GM19324 (cell line): Measurements from ENCODE around the gene OPCML.

ENCODE experiments used
- ATAC-seq: cut with Tn5 transposase; IDR thresholded peaks from one replicate; pipeline ENCODE4 v1.9.1; 2021; ENCODE audit warnings: mild to moderate bottlenecking, moderate library complexity; ENCODE audit not compliant: unreplicated experiment, low FRiP score

OPCML gene

DNA sequence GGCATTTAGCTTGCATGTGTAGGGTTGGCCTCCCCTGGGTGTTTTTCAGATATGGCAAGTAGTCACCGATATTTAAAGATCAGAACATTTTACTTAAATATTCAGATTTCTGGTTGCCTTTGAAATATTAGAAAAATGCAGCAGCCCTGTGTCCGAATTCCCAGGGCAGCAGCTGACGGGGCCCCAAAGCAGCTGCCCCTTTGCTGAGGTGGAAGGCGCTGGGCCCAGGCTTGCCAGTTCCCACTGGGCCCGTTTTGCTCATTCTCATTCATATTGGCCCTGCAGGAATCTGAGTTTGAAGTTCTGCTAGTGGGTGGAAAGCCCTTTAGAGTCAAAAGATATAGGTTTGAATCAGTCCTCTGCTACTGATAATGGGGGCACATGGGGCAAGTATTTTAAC lies 692.1 kb downstream of the OPCML start:
- no peak for ATAC-seq

DNA sequence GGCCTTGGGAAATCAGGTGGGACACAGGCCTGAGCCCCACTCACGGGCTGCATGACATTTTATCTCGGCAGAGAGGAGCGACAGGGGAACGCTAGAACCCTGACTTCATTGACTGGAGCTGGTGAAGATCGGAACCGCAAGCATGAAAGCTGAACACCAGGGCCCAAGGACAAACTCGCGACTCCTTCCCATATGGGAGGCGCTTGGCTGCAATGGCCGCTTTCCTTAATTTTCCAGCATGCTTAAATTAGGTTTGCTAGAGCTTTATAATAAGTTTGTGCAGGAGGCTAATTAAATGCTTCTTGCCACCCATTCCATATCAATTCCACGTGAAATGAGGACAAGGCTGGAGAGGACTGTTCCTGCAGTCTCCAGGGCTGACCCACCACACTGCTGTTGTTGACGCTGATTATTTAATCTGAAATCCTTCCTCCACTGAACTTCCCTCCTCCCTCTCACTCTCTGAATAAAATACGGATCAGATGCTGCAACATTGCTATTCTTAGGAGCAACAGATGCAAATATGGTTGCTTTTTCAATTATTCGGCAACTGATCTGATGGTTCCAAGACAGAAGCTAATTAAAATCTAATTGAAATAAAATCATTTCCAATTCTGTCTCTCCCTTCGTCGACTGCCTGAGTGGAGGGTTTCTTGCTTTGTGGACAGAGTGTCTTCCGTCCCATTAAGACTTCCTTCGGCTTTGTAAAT lies 692.9 kb downstream of the OPCML start:
- ATAC-seq = no peak

DNA sequence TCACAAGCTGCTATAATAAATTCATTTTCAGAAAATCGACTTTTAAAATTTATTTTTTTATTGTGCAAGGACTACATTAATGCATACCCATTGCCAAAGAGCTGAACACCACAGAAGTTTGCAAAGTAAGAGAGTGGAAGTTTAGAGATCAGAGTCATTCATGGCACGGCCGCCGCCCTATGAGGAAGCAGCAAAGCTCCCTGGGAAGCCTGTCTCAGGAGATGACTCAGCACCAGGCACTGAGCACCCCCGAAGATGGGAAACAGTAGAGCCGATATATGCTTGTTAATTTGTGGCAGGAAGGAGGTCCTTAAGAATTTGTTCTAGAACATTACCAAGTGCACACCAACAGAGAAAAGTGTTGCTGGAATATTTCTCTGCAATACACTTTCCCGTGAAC lies 693.7 kb downstream of the OPCML start:
- no peak for ATAC-seq

GRCh38 chr11:132831272-132831671 lies 701.0 kb downstream of the OPCML start:
- ATAC-seq = no peak

DNA sequence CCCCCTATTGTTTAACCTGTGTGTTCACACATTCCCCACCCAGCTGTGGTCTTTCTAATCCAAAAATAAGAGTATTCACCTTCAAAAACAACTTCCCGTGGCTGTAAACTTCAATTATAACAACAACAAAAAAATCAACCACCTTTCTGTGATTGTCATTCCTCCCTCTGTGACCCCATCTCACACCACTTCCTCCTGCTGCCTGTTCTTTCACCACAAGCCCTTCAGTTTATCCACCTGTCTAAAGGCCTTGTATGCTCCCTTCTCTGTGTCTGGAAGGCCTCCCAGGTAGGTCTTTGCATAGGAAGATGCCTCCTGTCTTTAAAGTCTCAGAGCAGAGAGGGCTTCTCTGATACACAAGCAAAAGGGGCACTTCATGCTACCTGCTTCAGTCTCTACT lies 707.7 kb downstream of the OPCML start:
- no peak for ATAC-seq

DNA sequence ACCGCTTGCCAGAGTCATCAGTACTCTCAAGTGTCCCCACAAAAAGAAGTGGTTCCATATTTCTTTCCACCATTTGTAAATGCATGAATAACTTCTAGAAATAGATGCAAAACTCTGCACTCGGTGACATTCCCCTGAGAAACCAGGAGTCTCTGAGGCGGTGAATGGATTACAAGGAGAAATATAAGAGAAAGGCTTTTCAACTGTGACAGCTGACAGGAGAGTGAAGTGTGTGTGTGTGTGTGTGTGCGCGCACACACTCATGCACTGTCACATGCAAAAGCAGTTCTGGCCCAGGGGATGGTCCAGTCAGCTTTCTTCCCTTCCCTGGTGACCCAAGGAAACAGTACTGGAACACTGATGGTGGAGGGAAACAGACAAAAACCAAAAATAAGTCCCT lies 710.0 kb downstream of the OPCML start:
- ATAC-seq = no peak

DNA sequence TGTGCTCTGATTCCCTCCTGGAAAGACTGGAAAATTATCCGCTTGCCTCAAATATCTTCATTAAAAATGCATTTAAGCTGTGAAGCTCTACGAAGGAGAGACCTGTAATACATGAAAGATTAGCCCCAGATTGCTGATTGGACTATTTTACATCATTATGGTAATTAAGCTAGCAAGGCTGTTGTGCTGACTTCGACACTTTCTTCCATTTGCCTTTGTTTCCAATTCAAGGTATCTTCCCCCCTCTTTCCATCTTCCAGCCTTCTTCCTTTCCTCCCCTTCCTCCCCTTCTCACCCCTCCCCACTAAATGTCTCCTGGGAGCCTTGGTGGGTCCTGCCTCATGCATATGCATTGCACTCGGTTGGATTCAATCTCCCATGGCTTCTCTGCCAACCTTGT lies 710.8 kb downstream of the OPCML start:
- no peak for ATAC-seq

- ATAC-seq = no peak
Measured at GRCh38 chr11:132821014-132821413, 711.3 kb downstream of the OPCML start.

- ATAC-seq = no peak
Measured at GRCh38 chr11:132818951-132819350, 713.4 kb downstream of the OPCML start.

GRCh38 chr11:132817387-132817786 lies 714.9 kb downstream of the OPCML start:
- no peak for ATAC-seq

GRCh38 chr11:132814410-132814809 lies 717.9 kb downstream of the OPCML start:
- ATAC-seq = no peak

DNA sequence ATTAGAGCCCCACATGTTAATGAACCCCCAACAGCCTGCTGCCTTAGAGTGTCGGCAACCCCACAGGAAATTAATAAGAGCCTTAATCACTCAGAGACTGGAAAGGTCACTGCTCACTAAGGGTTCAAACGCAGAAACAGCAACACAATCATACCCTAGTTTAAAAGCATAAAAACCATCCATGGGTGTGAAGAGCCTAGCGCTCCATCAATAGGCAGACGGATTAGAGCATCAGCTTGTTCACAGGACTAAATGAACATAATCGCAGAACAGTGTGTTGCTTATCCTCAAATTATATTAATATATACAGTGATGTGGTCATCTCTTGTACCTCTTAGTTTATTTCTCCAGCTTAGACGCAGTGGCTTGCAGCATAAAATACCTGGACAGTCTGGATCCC lies 720.7 kb downstream of the OPCML start:
- ATAC-seq = no peak

GRCh38 chr11:132809070-132809469 lies 723.2 kb downstream of the OPCML start:
- ATAC-seq = no peak

- no peak for ATAC-seq
Measured at GRCh38 chr11:132804258-132804657, 728.0 kb downstream of the OPCML start.

- no peak for ATAC-seq
Measured at GRCh38 chr11:132803436-132803835, 728.9 kb downstream of the OPCML start.

DNA sequence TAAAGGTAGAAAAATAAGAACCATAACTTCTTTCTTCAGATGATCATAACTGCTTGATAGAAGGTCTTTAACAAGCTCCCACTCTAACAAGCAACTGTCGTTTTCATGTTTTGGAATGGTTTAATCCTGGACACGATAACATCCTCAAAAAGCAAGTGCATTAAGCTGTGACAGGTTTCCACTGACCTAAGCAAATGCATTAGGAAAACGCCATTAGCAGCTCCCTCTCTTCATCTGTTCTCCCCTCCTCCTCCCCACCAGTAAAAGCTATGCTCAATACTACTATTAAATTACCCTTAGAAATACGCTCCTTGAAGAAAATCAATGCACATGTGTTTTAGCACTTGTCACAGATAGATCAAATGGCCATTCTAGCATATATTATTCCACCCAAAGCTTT lies 729.4 kb downstream of the OPCML start:
- ATAC-seq = no peak

DNA sequence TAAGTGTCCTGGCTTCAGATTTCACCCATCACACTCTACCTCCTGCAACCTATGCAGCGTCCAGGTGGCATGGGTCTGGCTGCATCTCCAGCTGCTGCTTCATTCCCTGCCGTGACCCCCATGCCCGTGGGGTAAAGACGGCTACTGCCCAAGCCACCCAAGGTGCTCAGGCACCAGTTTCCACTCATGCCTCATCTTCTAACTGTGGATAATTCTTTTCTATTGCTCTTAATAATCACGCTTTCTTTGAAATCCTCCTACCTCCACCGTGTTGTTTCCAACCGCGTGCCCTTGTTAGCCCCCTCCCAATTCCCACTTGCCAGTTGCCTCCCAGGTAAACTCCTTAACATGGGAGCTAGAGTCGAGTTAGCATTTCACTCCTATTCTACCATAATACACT lies 738.5 kb downstream of the OPCML start:
- no peak for ATAC-seq

DNA sequence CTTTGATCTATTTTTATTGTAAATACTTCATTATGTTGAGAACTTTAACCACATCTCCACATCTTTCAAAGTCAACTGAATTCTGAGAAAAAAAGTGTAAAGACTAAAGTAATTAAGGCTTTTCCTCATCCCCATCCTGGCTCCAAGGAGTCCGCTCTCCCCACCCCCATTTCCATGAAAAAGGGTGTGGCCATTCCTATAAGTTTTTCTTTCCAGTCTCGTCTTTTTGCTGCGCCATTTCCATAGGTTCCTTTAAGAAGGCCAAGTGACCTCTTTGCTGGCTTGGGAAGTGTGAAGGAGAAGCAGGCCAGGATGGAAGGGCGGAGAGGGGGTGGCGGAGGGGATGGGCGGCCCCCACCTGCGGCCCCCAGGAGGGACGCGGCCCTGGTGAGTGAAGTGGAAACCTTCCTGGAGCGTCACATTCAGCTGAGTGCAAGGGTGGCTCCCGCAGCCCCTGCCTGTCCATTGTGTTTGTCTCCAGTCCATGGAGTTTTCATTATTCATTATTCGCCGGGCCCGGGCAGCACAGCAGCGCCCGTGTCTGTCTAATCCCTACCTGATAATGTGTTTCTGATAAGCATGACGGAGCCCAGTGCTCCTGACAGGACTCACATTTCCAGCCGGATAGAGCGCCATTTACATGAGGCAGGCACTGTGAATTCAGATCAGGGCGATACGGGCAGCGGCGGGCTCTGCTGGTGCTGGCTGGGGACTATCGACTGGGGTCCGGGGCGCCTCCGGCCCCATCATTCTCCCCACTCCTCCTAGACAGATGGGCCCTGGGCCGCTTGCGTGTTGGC lies 739.8 kb downstream of the OPCML start:
- no peak for ATAC-seq

- ATAC-seq = no peak
Measured at GRCh38 chr11:132790971-132791370, 741.3 kb downstream of the OPCML start.

- ATAC-seq = no peak
Measured at GRCh38 chr11:132790466-132790865, 741.8 kb downstream of the OPCML start.

DNA sequence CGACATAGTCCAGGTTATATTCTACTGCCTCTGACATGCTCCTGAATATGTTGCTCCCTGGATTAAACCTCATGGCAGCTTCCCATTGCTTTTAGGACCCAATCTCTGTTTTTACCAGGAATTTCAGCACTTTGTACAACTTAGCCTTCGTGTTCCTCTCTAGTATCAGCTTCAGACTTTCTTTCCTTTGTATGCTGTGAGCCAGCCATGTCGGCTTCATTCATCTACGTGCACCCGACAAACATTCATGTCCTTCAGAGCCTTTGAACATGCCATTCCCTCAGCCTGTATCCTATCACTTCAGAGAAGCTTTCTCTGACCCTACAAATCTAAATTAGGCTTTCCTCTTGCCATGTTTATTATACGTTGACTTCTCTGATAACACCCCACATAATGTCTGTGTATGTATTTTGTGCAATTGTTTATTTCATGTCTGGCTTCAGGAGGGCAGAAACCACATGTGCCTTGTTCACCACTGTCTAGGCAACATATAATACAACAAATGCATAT lies 743.4 kb downstream of the OPCML start:
- ATAC-seq = no peak

DNA sequence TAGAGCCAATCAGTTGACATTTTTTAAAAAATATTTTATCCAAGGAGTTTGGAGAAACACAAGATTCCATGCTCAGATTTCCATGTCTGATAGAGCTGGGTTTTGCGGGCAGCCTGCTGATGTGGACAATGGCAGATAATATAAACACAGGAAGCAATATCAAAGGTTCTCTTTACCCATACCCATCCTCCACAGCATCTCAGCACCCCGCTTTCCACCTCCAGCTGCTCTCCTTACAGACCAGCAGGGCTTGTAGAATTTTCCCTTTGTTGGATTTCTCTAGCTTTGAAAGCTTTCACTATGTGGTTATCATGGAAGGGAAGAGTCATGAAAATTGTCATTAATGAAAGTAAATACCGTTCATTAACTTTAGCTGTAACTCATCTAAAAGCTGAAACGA lies 746.4 kb downstream of the OPCML start:
- ATAC-seq = no peak
